HepG2 (cell line): ENCODE data around the gene LMAN1L. TPM values are rescaled to one million over a fixed set of nuclear protein-coding genes. Genes with fewer than 3 reads are reported as not detected.

Source experiments
- FLYWCH1 ChIP-seq: sonication (generic); formaldehyde crosslinking; IDR thresholded peaks from 2 replicates; pipeline ENCODE4 v1.8.1; 2023; ENCODE audit warnings: mild to moderate bottlenecking, missing genetic modification reagents
- HBP1 ChIP-seq: IDR thresholded peaks from 2 replicates; pipeline ENCODE4 v1.6.1; 2016; ENCODE audit warnings: low read depth, control low read depth
- NR3C1 ChIP-seq: sonication (generic); formaldehyde crosslinking; IDR thresholded peaks from 2 replicates; pipeline ENCODE4 v1.4.0; 2020; ENCODE audit warnings: missing genetic modification reagents
- U2AF2 ChIP-seq: fragments of 200-400 bp; formaldehyde crosslinking; IDR thresholded peaks from 2 replicates; pipeline ENCODE4 v1.6.1; 2017; ENCODE audit warnings: low read depth, mild to moderate bottlenecking, low read length
- ZBED4 ChIP-seq: sonication (generic); formaldehyde crosslinking; IDR thresholded peaks from 2 replicates; pipeline ENCODE4 v1.4.0; 2020; ENCODE audit warnings: missing genetic modification reagents, borderline replicate concordance
- ZBTB20 ChIP-seq: sonication (generic); formaldehyde crosslinking; IDR thresholded peaks from 2 replicates; pipeline ENCODE4 v1.8.1; 2023; ENCODE audit warnings: missing genetic modification reagents, low read depth, mild to moderate bottlenecking, borderline replicate concordance
- ZBTB26 ChIP-seq: IDR thresholded peaks from 2 replicates; pipeline ENCODE4 v1.6.1; 2016; ENCODE audit warnings: missing compliant biosample characterization, missing genetic modification reagents, borderline replicate concordance
- ZNF225 ChIP-seq: sonication (generic); formaldehyde crosslinking; IDR thresholded peaks from 2 replicates; pipeline ENCODE4 v1.4.0; 2020; ENCODE audit warnings: mild to moderate bottlenecking, missing genetic modification reagents
- ZNF260 ChIP-seq: sonication (generic); formaldehyde crosslinking; IDR thresholded peaks from 2 replicates; pipeline ENCODE4 v1.4.0; 2020; ENCODE audit warnings: missing genetic modification reagents, low read depth, mild to moderate bottlenecking, borderline replicate concordance
- ZNF282 ChIP-seq: fragments of 450-650 bp; IDR thresholded peaks from 2 replicates; pipeline ENCODE4 v1.6.1; 2018; ENCODE audit not compliant: partially characterized antibody
- ZNF382 ChIP-seq: sonication (generic); formaldehyde crosslinking; IDR thresholded peaks from 2 replicates; pipeline ENCODE4 v1.5.0; 2020; ENCODE audit warnings: missing genetic modification reagents, mild to moderate bottlenecking, borderline replicate concordance
- ZNF580 ChIP-seq: IDR thresholded peaks from 2 replicates; pipeline ENCODE4 v1.6.1; 2016; ENCODE audit warnings: low read depth, borderline replicate concordance
- ZNF770 ChIP-seq: sonication (generic); formaldehyde crosslinking; IDR thresholded peaks from 2 replicates; pipeline ENCODE4 v1.5.0; 2020; ENCODE audit warnings: mild to moderate bottlenecking, missing genetic modification reagents
- ZSCAN5A ChIP-seq: sonication (generic); formaldehyde crosslinking; IDR thresholded peaks from 2 replicates; pipeline ENCODE4 v1.8.0; 2022; ENCODE audit warnings: mild to moderate bottlenecking, missing genetic modification reagents, borderline replicate concordance
- polyA plus RNA-seq, 8 experiments: library from polyadenylated mRNA; depleted of rRNA in 3 of 8; stranded (reverse) in 7 of 8; unstranded in 1 of 8; fragments of >200 nt; fragmentation: Illumina TruSeq in 4 of 8; extraction: Trizol in 4 of 8; gene quantifications; 2 replicates each; pipeline versions ENCODE4 v1.2.1 to v1.2.3, GENCODE V29; 2011 to 2016; ENCODE audit warnings: low read depth in 4 of 8, missing spikeins in 1 of 8, mixed read lengths in 1 of 8; ENCODE audit not compliant: insufficient read depth in 1 of 8
- total RNA-seq, 5 experiments: library from RNA; depleted of rRNA; stranded (reverse); fragments of >200 nt; fragmentation: Illumina TruSeq; extraction: Trizol; gene quantifications; 2 replicates each; pipeline ENCODE4 v1.2.3, GENCODE V29; 2016; ENCODE audit warnings: low read depth in 1 of 5

Gene LMAN1L
- total and polyA plus RNA-seq, 2 of the 13 experiments (the other 11 are each of a cell fraction or from before 2014, with no cell fraction given), result not detected

- peak; percentile 23; the same call in 1 of the 2 replicates for TF ChIP-seq ZNF580 (CRISPR knock-in tag)
- no peak for TF ChIP-seq ZNF260 (CRISPR knock-in tag)
- no peak for TF ChIP-seq ZBTB20 (CRISPR knock-in tag)
- no peak for TF ChIP-seq HBP1
- TF ChIP-seq U2AF2, result no peak
- TF ChIP-seq ZBED4, result peak; percentile 85; the same call in 1 of the 2 replicates
- no peak for TF ChIP-seq ZNF770
- TF ChIP-seq ZBTB26 (CRISPR knock-in tag), result no peak; the same call in 1 of the 2 replicates
- TF ChIP-seq ZNF225, result no peak; the same call in 1 of the 2 replicates
- TF ChIP-seq NR3C1, result no peak
- TF ChIP-seq ZSCAN5A (CRISPR knock-in tag), result no peak
- no peak for TF ChIP-seq ZNF282
- TF ChIP-seq ZNF382 (CRISPR knock-in tag), result no peak
- no peak for TF ChIP-seq FLYWCH1 (CRISPR knock-in tag)
Observed at GRCh38 chr15:74842581-74843444, 30.2 kb downstream of the LMAN1L start, which contains the start of gene ULK3 (continued).
